Neural progenitor cell (in vitro differentiated cells): ENCODE data around the gene EVA1A.

ENCODE experiments used
- CTCF ChIP-seq: fragments of 200-600 bp; sonication (generic); IDR thresholded peaks from 2 replicates; pipeline ENCODE4 v1.5.1; 2017; ENCODE audit warnings: antibody characterized with exemption, mild to moderate bottlenecking
- EZH2 ChIP-seq: fragments of 200-600 bp; sonication (generic); IDR thresholded peaks from 2 replicates; pipeline ENCODE4 v1.6.1; 2017; ENCODE audit warnings: antibody characterized with exemption, mild to moderate bottlenecking, moderate library complexity
- EZH2phosphoT487 ChIP-seq: fragments of 200-600 bp; sonication (generic); IDR thresholded peaks from 2 replicates; pipeline ENCODE4 v1.6.1; 2017; ENCODE audit warnings: antibody characterized with exemption

GRCh38 chr2:75483878-75484277 lies 76.9 kb downstream of the EVA1A start:
- TF ChIP-seq CTCF: no peak
- no peak for TF ChIP-seq EZH2
- no peak for TF ChIP-seq EZH2phosphoT487
